OCI-LY7 (cell line): ENCODE measurements around the gene PCGF3.

Source experiments
- CTCF ChIP-seq: fragments of 200-600 bp; sonication (generic); conservative IDR thresholded peaks from 2 replicates; pipeline ENCODE4 v1.5.1; 2014; ENCODE audit warnings: mild to moderate bottlenecking, antibody characterized with exemption, low read length, moderate library complexity, mixed read lengths
- EZH2phosphoT487 ChIP-seq: fragments of 200-600 bp; sonication (generic); IDR thresholded peaks from 2 replicates; pipeline ENCODE4 v1.6.1; 2018; ENCODE audit warnings: low read depth, borderline replicate concordance, mild to moderate bottlenecking, mixed run types, antibody characterized with exemption, low read length, moderate library complexity, mixed read lengths

- no peak for TF ChIP-seq CTCF
- TF ChIP-seq EZH2phosphoT487 = no peak
Observed at GRCh38 chr4:819401-820229, 114.0 kb downstream of the PCGF3 start.
